B cell (primary cell): ENCODE data around the gene ZNF282. TPM values are rescaled to one million over a fixed set of nuclear protein-coding genes. Genes with fewer than 3 reads are reported as not detected.

Source experiments
- ATAC-seq: fragments of 200-7000 bp; cut with Tn5 transposase; one replicate; pipeline ENCODE4 v1.10.0; 2021; ENCODE audit warnings: low read depth, mild to moderate bottlenecking, moderate number of reproducible peaks, moderate library complexity
- CTCF ChIA-PET: fragments of 350-600 bp; sonication (Branson Sonifier 250); formaldehyde crosslinking; loops from one replicate; lab custom pipeline; 2021; ENCODE audit warnings: antibody characterized with exemption, inconsistent platforms; lab: Charles Lee
- POLR2A ChIA-PET: fragments of 350-600 bp; sonication (Branson Sonifier 250); formaldehyde crosslinking; loops from one replicate; lab custom pipeline; 2021; ENCODE audit warnings: antibody characterized with exemption; lab: Charles Lee
- DNase-seq: peaks from one replicate; pipeline ENCODE4 v3.0.0; 2013
- H2AFZ ChIP-seq: 2 replicates; pipeline ENCODE4 v1.6.1; 2012; ENCODE audit warnings: mild to moderate bottlenecking, low read depth, low read length; ENCODE audit not compliant: insufficient read depth, poor library complexity, severe bottlenecking
- H3K27ac ChIP-seq, 2 donors: 1 replicate in 1 of 2; 2 replicates in 1 of 2; pipeline ENCODE4 v1.5.1; 2012 to 2013; ENCODE audit warnings: low read length in 2 of 2, mild to moderate bottlenecking in 2 of 2, moderate library complexity in 1 of 2
- H3K27me3 ChIP-seq, 4 experiments: fragments of 200-600 bp in 1 of 4; sonication (generic) in 1 of 4; replicated peaks in 1 of 4; 1 replicate in 2 of 4; 2 replicates in 2 of 4; pipeline versions ENCODE4 v1.6.1 to v1.7.0; 2013 to 2016; ENCODE audit warnings: low read length in 3 of 4, mild to moderate bottlenecking in 2 of 4, mixed read lengths in 1 of 4, moderate library complexity in 1 of 4; ENCODE audit not compliant: insufficient read depth in 4 of 4, control insufficient read depth in 3 of 4; ENCODE audit errors: control extremely low read depth in 1 of 4
- H3K36me3 ChIP-seq, 2 experiments: replicated peaks in 1 of 2; 1 replicate in 1 of 2; 2 replicates in 1 of 2; pipeline versions ENCODE4 v1.6.1 to v1.7.1; 2013; ENCODE audit warnings: low read length in 1 of 2; ENCODE audit not compliant: insufficient read depth in 2 of 2, control insufficient read depth in 1 of 2; ENCODE audit errors: control extremely low read depth in 1 of 2, extremely low read depth in 1 of 2
- H3K4me1 ChIP-seq, 2 donors: fragments of 200-600 bp in 1 of 2; sonication (generic) in 1 of 2; 1 replicate in 1 of 2; 2 replicates in 1 of 2; pipeline versions ENCODE4 v1.5.1 to v1.6.1; 2013 to 2017; ENCODE audit warnings: low read length in 2 of 2; ENCODE audit not compliant: control insufficient read depth in 2 of 2, insufficient read depth in 2 of 2
- H3K4me2 ChIP-seq: replicated peaks from 2 replicates; pipeline ENCODE3; 2012; ENCODE audit warnings: mild to moderate bottlenecking, low read depth, low read length; ENCODE audit not compliant: poor library complexity, severe bottlenecking
- H3K4me3 ChIP-seq, 5 experiments: fragments of 200-600 bp in 1 of 5; sonication (generic) in 1 of 5; 1 replicate in 3 of 5; 2 replicates in 2 of 5; pipeline versions ENCODE4 v1.5.1 to v1.7.0; 2011 to 2016; ENCODE audit warnings: low read length in 4 of 5, mild to moderate bottlenecking in 4 of 5, low read depth in 2 of 5, control low read depth in 1 of 5, moderate library complexity in 1 of 5; ENCODE audit not compliant: insufficient read depth in 1 of 5; ENCODE audit errors: control extremely low read depth in 1 of 5, extremely low read depth in 1 of 5
- H3K79me2 ChIP-seq: fragments of 200-600 bp; sonication (generic); one replicate; pipeline ENCODE4 v1.6.0; 2016; ENCODE audit warnings: low read length; ENCODE audit not compliant: control insufficient read depth, insufficient read depth
- H3K9ac ChIP-seq: fragments of 200-600 bp; sonication (generic); 2 replicates; pipeline ENCODE4 v1.6.1; 2017; ENCODE audit warnings: mild to moderate bottlenecking, low read length, moderate library complexity
- H3K9me3 ChIP-seq, 3 donors: one replicate each; pipeline versions ENCODE4 v1.6.1 to v1.7.1; 2013; ENCODE audit warnings: low read length in 2 of 3; ENCODE audit not compliant: control insufficient read depth in 2 of 3, insufficient read depth in 1 of 3; ENCODE audit errors: control extremely low read depth in 1 of 3
- H4K20me1 ChIP-seq: 2 replicates; pipeline ENCODE4 v1.6.0; 2012; ENCODE audit warnings: mild to moderate bottlenecking, low read length; ENCODE audit not compliant: insufficient read depth, control insufficient read depth, poor library complexity, severe bottlenecking
- H3K27ac Mint-ChIP-seq: one replicate; pipeline ENCODE4 v1.8.0; 2021; ENCODE audit warnings: mixed read lengths
- H3K27me3 Mint-ChIP-seq: one replicate; pipeline ENCODE4 v1.8.0; 2021; ENCODE audit warnings: mixed read lengths
- H3K4me1 Mint-ChIP-seq: one replicate; pipeline ENCODE4 v1.8.0; 2021; ENCODE audit warnings: mixed read lengths
- H3K4me3 Mint-ChIP-seq: one replicate; pipeline ENCODE4 v1.8.0; 2021; ENCODE audit warnings: mixed read lengths
- H3K9me3 Mint-ChIP-seq: one replicate; pipeline ENCODE4 v1.8.0; 2022; ENCODE audit warnings: mixed read lengths; ENCODE audit not compliant: insufficient read depth
- EZH2 ChIP-seq: IDR thresholded peaks from 2 replicates; pipeline ENCODE4 v1.6.1; 2012; ENCODE audit warnings: borderline replicate concordance, low read depth, mild to moderate bottlenecking, moderate library complexity, low read length; ENCODE audit not compliant: insufficient read depth, poor library complexity, severe bottlenecking
- WGBS: methylation state at CpG from one replicate; pipeline ENCODE4 v1.1.5; 2013; ENCODE audit warnings: missing lambda C conversion rate; ENCODE audit not compliant: insufficient coverage; 5-methylcytosine and 5-hydroxymethylcytosine counted together
- intact Hi-C: fragments of 100-400 bp; cut with micrococcal nuclease; formaldehyde crosslinking; loops from one replicate; pipeline ENCODE4 v1.10.0; 2022
- polyA plus RNA-seq: library from polyadenylated mRNA; depleted of rRNA; stranded (reverse); fragments of >200 nt; gene quantifications from 2 replicates; pipeline ENCODE4 v1.2.3, GENCODE V29; 2012
- total RNA-seq, 2 donors: library from RNA; stranded (reverse); fragments of 120-200 nt in 1 of 2; gene quantifications; 1 replicate in 1 of 2; 2 replicates in 1 of 2; pipeline versions ENCODE4 v1.2.3 to v1.2.4, GENCODE V29; 2013 to 2022
- TF ChIP-seq, protein P1 (sequence below): fragments of 200-600 bp; IDR thresholded peaks from one replicate; pipeline ENCODE4 v1.8.0; 2022; ENCODE audit warnings: antibody characterized with exemption, mild to moderate bottlenecking

ZNF282 gene
- total and polyA plus RNA-seq, 2 donors (not counting 1 experiment from before 2014, with no cell fraction given): 8.3 to 25.7 TPM

DNA sequence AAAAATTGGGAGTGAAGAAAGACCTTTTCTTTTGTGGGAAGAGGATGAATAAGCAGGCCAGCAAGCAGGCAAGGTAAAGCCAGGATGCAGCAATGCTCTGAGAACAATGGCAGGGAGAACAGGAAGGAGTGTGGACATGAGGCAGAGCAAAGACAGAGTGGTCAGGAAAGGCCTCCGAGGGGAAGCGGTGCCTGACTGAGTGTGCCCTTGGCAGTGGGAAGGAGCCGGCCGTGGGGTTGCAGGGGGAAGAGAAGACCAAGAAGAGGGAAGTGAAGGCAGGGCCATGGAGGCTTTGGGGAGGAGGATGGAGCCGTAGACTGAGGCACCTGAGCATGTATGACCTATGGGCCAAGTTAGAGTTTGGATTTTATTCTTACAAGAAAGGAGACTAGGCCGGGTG, 22.2 kb downstream of the ZNF282 start:
- Histone ChIP-seq H3K4me2 (no peak overlapping the region), H3K27ac (no peak overlapping the region), H3K9me3 (no peaks in the 10 kb centered on the region), H3K27me3 (no peaks in the 10 kb centered on the region), H3K36me3 (peaks cover 11 to 44% of the 10 kb centered on the region in 2 experiments), H3K79me2 (no peaks in the 10 kb centered on the region), H3K4me1 (no peaks in the 10 kb centered on the region), H2AFZ (no peak overlapping the region), H3K4me3 (no peak overlapping the region), H3K9ac (no peak overlapping the region), H4K20me1 (no peaks in the 10 kb centered on the region)
- Mint-ChIP-seq H3K27me3 (no peaks in the 10 kb centered on the region), H3K9me3 (no peaks in the 10 kb centered on the region), H3K27ac (no peak overlapping the region), H3K4me3 (no peak overlapping the region), H3K4me1 (no peaks in the 10 kb centered on the region)
- ChIA-PET CTCF (no interaction called here), POLR2A (interaction anchor here (0.7 kb wide), 1 partner anchor 988 kb away, joined by 4 read pairs; no protein-coding TSS in a partner anchor)
- DNase-seq: no peak
- 98% methylated on average over 6 of the region's 6 CpGs for WGBS
- ATAC-seq: no peak
- intact Hi-C loops: no loop called here
- TF ChIP-seq, protein P1, sequence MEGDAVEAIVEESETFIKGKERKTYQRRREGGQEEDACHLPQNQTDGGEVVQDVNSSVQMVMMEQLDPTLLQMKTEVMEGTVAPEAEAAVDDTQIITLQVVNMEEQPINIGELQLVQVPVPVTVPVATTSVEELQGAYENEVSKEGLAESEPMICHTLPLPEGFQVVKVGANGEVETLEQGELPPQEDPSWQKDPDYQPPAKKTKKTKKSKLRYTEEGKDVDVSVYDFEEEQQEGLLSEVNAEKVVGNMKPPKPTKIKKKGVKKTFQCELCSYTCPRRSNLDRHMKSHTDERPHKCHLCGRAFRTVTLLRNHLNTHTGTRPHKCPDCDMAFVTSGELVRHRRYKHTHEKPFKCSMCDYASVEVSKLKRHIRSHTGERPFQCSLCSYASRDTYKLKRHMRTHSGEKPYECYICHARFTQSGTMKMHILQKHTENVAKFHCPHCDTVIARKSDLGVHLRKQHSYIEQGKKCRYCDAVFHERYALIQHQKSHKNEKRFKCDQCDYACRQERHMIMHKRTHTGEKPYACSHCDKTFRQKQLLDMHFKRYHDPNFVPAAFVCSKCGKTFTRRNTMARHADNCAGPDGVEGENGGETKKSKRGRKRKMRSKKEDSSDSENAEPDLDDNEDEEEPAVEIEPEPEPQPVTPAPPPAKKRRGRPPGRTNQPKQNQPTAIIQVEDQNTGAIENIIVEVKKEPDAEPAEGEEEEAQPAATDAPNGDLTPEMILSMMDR: no peak
- TF ChIP-seq EZH2: no peak

DNA sequence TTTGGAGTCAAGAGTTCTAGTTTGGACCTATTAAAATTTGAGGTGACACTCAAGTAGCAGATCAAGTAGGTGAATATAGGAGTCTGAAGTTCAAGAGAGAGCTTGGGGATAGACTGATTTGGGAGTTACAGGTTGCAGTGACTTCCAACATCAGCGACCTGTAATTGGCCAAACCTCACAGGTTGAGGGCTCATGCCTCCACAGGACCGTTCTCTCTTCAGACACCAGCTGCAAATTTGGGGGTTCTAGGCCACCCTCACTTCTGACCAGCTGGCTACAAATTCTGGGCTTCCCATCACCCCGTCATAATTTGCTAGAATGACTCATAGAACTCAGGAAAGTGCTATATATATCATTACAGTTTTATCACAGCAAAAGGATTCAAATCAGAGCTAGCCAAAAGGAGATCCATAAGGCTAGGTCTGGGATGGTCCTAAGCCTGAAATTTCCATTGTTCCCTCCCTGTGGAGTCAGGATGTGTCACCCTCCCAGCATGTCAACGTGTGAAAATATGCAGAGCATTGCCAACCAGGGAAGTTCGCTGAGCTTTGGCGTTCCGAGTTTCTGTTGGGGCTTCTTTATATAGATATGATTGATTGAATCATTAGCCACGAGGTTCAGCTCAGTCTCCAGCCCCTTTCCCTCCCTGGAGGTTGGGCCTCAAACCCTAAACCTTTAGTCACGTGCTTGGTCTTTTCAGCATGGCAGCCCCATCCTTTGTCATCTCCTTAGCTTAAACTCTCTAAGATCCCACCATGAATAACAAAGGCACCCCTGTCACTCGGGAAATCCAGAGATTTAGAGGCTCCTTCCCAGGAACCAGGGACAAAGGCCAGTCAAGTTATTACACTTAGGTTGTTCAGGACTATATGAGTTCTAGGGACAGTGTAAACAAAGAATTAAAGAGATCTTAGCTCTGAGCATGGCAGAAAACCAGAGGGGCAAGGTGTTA, 23.4 kb downstream of the ZNF282 start:
- TF ChIP-seq, protein P1: no peak
- no peak for TF ChIP-seq EZH2
- intact Hi-C loops: no loop called here
- WGBS: 100% methylated on average over 5 of the region's 10 CpGs
- ATAC-seq (no peak), DNase-seq (no peak)
- Histone ChIP-seq H3K27ac (no peak overlapping the region), H3K9me3 (peaks cover 0 to 6% (median 0%) of the 10 kb centered on the region in 3 donors), H3K4me3 (no peak overlapping the region), H3K79me2 (no peaks in the 10 kb centered on the region), H2AFZ (no peak overlapping the region), H4K20me1 (no peaks in the 10 kb centered on the region), H3K9ac (no peak overlapping the region), H3K36me3 (peaks cover 2 to 33% of the 10 kb centered on the region in 2 experiments), H3K4me1 (no peaks in the 10 kb centered on the region), H3K4me2 (no peak overlapping the region), H3K27me3 (no peaks in the 10 kb centered on the region)
- no peak overlapping the region for H3K27ac Mint-ChIP-seq
- no peak overlapping the region for H3K4me3 Mint-ChIP-seq
- no peaks in the 10 kb centered on the region for H3K27me3 Mint-ChIP-seq
- POLR2A ChIA-PET: no interaction called here
- no peaks in the 10 kb centered on the region for H3K9me3 Mint-ChIP-seq
- H3K4me1 Mint-ChIP-seq: no peaks in the 10 kb centered on the region
- CTCF ChIA-PET: interaction anchor here (1.3 kb wide), 1 partner anchor 9 kb away, joined by 3 read pairs; no protein-coding TSS in a partner anchor
